HL-60 (cell line): ENCODE data around the gene ZNF593.

ENCODE experiments used
- GABPA ChIP-seq: IDR thresholded peaks from 2 replicates; pipeline ENCODE4 v1.6.1; 2012; ENCODE audit warnings: low read depth
- POLR2AphosphoS5 ChIP-seq: IDR thresholded peaks from 2 replicates; pipeline ENCODE4 v1.6.1; 2012; ENCODE audit warnings: low read depth
- SPI1 ChIP-seq: IDR thresholded peaks from 2 replicates; pipeline ENCODE4 v1.6.1; 2012; ENCODE audit warnings: low read depth, mild to moderate bottlenecking, borderline replicate concordance
- TF ChIP-seq, protein P1 (sequence below): IDR thresholded peaks from one replicate; pipeline ENCODE4 v1.5.1; 2011; ENCODE audit warnings: low read length, control low read depth, inconsistent platforms; ENCODE audit not compliant: insufficient read depth
- TF ChIP-seq, protein P2 (sequence below): IDR thresholded peaks from 2 replicates; pipeline ENCODE4 v1.6.1; 2012; ENCODE audit warnings: low read depth; ENCODE audit not compliant: insufficient replicate concordance

DNA sequence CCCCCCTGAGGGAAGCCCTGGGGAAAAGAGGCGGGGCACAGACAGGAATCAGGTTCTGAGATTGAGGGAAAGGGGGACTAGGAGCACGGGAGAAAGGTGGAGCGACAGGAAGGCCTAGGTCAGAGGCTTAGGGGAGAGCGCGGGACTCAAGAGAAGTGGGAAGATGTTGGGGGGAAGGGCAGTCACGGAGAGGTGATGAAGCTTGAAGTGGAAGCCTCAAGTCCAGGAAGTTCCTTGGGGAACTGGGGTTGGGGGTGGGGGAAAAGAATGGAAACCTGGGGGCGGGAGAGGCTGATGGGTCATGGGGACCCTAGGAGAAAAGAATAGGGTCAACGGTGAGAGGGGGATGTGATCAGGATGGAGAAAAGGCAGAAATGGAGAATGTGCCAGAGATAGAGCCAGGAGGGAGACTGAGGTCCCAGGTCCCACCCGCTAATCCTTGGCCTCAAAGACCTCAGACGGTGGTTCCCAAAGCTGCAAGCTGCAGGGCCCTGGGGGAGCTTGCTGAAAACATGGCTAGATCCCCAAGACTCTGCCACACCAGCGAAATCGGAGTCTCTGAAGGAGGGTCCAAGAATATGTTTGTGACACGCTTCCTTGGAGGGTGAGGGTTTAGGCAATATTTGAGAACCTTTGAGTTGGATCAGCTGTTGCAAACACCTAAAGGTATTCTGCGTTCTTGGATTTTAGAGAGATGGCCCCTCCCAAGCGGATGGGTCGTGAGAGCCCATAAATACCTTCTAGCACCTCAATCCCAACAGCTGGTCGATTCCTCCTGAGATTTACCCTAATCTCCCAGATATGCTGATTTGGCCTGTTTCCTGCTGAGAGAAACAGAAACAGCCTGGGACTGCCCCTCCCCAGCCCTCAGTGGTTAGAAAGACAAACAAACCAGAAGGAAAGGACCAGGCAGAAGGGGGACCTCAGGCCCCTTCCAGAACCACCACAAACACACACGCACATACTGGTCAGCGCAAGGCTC lies 4.6 kb upstream of the ZNF593 start:
- TF ChIP-seq, protein P1, sequence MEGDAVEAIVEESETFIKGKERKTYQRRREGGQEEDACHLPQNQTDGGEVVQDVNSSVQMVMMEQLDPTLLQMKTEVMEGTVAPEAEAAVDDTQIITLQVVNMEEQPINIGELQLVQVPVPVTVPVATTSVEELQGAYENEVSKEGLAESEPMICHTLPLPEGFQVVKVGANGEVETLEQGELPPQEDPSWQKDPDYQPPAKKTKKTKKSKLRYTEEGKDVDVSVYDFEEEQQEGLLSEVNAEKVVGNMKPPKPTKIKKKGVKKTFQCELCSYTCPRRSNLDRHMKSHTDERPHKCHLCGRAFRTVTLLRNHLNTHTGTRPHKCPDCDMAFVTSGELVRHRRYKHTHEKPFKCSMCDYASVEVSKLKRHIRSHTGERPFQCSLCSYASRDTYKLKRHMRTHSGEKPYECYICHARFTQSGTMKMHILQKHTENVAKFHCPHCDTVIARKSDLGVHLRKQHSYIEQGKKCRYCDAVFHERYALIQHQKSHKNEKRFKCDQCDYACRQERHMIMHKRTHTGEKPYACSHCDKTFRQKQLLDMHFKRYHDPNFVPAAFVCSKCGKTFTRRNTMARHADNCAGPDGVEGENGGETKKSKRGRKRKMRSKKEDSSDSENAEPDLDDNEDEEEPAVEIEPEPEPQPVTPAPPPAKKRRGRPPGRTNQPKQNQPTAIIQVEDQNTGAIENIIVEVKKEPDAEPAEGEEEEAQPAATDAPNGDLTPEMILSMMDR: no peak
- TF ChIP-seq, protein P2, sequence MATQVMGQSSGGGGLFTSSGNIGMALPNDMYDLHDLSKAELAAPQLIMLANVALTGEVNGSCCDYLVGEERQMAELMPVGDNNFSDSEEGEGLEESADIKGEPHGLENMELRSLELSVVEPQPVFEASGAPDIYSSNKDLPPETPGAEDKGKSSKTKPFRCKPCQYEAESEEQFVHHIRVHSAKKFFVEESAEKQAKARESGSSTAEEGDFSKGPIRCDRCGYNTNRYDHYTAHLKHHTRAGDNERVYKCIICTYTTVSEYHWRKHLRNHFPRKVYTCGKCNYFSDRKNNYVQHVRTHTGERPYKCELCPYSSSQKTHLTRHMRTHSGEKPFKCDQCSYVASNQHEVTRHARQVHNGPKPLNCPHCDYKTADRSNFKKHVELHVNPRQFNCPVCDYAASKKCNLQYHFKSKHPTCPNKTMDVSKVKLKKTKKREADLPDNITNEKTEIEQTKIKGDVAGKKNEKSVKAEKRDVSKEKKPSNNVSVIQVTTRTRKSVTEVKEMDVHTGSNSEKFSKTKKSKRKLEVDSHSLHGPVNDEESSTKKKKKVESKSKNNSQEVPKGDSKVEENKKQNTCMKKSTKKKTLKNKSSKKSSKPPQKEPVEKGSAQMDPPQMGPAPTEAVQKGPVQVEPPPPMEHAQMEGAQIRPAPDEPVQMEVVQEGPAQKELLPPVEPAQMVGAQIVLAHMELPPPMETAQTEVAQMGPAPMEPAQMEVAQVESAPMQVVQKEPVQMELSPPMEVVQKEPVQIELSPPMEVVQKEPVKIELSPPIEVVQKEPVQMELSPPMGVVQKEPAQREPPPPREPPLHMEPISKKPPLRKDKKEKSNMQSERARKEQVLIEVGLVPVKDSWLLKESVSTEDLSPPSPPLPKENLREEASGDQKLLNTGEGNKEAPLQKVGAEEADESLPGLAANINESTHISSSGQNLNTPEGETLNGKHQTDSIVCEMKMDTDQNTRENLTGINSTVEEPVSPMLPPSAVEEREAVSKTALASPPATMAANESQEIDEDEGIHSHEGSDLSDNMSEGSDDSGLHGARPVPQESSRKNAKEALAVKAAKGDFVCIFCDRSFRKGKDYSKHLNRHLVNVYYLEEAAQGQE: no peak
- TF ChIP-seq POLR2AphosphoS5: no peak
- no peak for TF ChIP-seq GABPA
- no peak for TF ChIP-seq SPI1
